Measurements from ENCODE around the gene MXRA8.

Gene MXRA8

DNA sequence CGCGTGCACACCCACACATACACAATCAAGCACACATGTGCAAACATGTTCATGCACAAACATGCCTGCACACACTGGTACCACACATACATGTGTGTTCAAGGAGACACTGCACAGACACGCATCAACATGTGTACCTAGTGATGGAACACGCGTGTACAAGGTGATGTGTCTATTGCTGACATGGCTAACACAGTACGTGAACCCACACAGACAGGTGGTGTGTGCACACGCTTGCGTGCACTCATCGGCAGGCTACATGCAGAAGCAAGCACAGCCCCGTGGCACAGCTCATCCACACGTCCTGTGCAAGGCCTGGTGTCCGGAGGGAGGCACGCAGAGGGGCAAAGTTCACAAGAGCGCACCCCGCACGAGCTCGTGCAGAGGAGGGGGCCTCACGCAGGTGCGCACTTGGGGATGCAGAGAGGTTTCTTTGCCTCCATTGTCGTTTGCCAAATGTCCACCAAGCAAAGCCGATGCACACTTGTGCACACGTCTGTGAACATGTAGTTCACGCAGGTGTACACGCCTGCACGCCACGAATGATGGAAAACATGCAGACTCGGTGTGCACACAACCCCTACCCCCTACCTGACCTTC, 51.6 kb downstream of the MXRA8 start:
- no peak for DNase-seq (ENCODE audit: low read depth)

DNA sequence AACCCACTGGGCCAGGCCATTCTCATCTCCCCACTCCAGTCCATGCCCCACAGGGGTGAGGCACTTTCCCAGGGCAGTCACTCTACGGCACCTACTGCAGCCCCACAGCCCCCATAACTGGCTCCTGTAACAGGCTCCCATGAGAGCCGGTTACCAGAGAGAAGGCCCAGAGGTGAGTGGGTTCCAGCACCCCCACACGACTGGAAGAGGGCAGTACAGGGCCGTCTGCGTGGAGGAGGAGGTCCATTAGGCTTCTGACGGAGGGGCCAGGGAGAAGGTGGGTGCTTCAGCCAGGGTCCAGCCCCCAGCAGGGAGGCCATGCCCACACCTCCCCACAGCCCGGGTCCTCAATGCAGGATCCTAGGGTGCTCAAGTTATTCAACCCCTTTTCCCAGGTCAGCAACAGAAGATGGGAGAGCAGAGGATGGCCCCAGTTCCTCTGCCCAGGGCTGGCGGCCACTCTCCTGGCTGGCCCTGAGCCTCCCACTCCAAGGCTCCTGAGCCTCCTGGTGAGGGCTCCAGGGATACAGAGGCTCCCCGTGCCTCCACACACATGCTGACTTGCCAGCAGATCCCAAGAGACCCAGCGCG, 52.2 kb downstream of the MXRA8 start:
- no peak for DNase-seq (ENCODE audit: low read depth)

DNA sequence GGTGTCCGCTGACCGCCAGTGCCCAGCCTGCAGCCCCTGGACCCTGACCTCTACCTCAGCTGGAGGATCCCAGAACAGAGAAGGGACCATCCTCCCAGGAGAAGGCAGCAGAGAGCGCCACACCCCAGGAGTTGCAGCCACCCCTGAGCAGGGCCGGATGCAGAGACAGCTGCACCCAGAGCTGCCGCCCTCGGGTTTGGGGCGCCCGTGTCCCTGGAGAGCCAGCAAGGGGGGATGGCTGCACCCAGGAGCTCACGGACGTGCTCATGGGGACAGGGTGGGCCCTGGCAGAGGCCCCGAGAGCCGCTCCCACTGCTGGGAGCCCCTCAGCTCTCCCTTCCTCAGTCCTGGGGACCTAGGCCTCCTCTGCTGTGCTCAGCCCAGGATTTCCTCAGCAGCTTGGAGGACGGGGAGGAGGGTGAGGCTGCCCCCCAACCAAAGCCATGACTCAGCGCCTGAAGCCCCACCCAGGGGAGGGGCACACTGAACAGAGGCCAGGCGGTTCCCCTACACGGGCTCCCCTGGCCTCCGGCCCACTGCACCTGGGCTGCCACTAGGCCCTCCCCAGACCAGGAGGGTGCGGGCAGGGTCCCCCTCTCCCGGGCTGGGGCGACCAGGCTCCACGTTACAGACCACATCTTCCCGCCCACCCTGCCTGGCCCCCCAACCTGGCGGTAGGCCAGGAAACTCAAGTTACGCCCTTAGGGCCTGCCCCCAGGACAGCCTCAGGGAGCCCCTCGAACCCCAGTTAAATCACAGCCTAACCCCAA, 52.9 kb downstream of the MXRA8 start:
- DNase-seq (ENCODE audit: low read depth) = no peak

DNA sequence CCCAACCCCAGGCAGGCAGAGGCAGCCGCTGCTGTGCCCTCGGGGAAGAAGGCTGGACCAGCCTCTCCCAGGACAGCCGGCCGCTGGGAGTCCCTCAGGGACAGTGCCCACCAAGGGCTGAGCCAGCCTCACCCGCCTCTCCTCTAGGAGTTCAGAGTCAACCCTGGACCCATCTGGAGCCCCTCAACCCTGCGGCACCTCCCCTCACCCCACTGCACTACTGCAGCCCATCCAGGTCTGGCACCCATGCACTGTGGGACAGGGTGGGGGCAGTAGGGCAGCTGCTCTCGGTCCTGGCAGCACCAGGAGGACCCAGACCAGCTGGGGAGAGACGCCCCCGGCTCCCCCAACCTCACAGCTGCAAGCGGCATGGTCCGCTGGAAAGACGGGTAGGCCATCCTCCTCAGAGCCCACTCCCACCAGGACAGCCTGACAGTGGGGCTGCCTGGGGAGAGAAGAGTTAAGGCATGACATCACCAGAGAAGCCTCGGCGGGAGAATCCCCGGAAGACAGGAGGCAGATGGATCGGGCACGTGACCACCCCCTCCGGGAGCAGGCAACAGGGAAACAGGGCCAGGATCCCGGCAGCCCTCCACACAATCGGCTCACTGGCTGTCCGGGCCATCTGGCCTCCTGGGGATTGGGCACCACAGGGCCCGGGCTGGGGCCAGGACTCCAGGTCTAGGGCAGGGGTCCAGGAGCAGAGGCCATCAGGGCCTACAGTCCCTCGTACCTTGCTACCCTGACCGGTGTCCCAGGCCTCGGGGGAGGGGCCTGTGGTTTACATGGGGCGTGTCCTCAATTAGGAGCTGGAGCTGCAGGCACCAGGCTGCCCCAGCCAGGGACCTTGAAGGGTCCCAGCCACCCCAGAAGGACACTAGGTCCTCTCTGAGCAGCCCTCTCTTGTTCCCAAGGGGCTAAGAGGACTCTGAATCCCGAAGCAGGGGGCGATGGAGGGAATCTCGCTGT, 53.7 kb downstream of the MXRA8 start:
- DNase-seq (ENCODE audit: low read depth) = peak; percentile 31

GRCh38 chr1:1303736-1304135, 54.6 kb downstream of the MXRA8 start:
- no peak for DNase-seq (ENCODE audit: low read depth)

DNA sequence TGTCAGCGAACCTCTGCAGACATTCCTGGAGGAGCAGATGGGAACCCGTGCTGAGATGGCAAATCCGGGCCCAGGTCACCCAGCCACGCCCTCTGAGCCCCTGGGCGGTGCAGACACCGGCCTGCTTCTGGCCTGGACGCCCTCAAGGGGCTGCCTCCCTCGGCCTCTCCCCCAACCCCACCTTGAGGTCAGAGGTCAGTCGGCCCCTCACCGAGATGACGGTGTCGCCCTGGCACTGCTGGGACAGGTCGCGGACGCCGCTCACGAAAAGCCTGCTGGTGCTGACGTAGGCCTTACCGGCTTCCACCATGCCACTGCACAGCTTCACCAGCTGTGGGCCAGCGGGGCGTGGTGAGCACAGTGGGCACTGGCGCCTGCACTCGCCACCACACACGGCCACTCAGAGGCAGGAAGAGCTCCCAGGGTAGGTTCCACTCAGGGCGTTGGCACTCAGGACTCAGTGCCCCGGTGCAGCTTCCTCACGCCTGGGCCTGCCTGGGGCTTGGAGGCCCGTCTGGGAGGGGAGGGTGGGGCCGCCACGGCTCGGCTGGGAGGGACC, 55.3 kb downstream of the MXRA8 start:
- DNase-seq (ENCODE audit: low read depth) = no peak
